ENCODE data around the gene GPR35.

Gene GPR35

DNA sequence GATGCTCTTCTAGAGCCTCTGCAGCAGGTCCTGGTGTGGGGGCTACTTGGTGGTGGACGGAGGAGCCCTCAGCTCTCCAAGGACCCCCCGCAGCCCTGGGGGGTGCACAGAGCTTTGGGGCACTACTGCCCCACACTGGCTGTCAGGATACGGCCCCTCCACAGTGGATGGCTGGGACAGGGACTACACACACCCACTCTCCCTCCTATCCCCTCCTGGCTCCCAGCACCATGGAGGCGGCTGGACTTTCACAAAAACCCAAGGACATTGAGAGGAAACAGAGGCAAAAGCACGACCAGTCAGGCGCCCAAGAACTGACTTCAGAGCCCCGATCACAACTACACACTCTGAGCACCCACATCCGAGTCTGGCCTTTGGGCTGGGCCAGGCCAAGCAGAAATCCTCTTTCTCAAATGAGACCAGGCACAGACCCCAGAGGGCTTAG is 12.6 kb downstream of the GPR35 start:
- no peaks in the 10 kb centered on the region for H3K27me3 ChIP-seq (ENCODE audit: insufficient read depth, low read length)
- H2AFZ ChIP-seq (ENCODE audit: low read length), result no peak overlapping the region
- H3F3A ChIP-seq (ENCODE audit: insufficient read depth, low read length), result no peaks in the 10 kb centered on the region
- no peaks in the 10 kb centered on the region for H3K9me2 ChIP-seq (ENCODE audit: low read depth, low read length)
- no peak for TF ChIP-seq EZH2 (IDR thresholded peaks at IDR 0.05; ENCODE audit: borderline replicate concordance, low read length)
- TF ChIP-seq, protein P1, sequence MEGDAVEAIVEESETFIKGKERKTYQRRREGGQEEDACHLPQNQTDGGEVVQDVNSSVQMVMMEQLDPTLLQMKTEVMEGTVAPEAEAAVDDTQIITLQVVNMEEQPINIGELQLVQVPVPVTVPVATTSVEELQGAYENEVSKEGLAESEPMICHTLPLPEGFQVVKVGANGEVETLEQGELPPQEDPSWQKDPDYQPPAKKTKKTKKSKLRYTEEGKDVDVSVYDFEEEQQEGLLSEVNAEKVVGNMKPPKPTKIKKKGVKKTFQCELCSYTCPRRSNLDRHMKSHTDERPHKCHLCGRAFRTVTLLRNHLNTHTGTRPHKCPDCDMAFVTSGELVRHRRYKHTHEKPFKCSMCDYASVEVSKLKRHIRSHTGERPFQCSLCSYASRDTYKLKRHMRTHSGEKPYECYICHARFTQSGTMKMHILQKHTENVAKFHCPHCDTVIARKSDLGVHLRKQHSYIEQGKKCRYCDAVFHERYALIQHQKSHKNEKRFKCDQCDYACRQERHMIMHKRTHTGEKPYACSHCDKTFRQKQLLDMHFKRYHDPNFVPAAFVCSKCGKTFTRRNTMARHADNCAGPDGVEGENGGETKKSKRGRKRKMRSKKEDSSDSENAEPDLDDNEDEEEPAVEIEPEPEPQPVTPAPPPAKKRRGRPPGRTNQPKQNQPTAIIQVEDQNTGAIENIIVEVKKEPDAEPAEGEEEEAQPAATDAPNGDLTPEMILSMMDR (IDR thresholded peaks at IDR 0.05; ENCODE audit: low read length), result no peak
- H3K36me3 ChIP-seq (ENCODE audit: insufficient read depth, low read length), result no peaks in the 10 kb centered on the region
- no peaks in the 10 kb centered on the region for H3K4me1 ChIP-seq (ENCODE audit: insufficient read depth, low read length, severe bottlenecking)
- H3K27ac ChIP-seq (ENCODE audit: low read depth, low read length, poor library complexity, severe bottlenecking), result no peak overlapping the region
- no peaks in the 10 kb centered on the region for H4K20me1 ChIP-seq (ENCODE audit: insufficient read depth, low read length)
- H3K4me3 ChIP-seq (ENCODE audit: low read depth, low read length, poor library complexity, severe bottlenecking), result no peak overlapping the region
- no peaks in the 10 kb centered on the region for H3K79me2 ChIP-seq (ENCODE audit: insufficient read depth, low read length)
- no peak overlapping the region for H3K4me2 ChIP-seq (ENCODE audit: low read length)
- no peaks in the 10 kb centered on the region for H3K9me3 ChIP-seq (ENCODE audit: low read length)
- no peak overlapping the region for H3K9ac ChIP-seq (ENCODE audit: low read length)

DNA sequence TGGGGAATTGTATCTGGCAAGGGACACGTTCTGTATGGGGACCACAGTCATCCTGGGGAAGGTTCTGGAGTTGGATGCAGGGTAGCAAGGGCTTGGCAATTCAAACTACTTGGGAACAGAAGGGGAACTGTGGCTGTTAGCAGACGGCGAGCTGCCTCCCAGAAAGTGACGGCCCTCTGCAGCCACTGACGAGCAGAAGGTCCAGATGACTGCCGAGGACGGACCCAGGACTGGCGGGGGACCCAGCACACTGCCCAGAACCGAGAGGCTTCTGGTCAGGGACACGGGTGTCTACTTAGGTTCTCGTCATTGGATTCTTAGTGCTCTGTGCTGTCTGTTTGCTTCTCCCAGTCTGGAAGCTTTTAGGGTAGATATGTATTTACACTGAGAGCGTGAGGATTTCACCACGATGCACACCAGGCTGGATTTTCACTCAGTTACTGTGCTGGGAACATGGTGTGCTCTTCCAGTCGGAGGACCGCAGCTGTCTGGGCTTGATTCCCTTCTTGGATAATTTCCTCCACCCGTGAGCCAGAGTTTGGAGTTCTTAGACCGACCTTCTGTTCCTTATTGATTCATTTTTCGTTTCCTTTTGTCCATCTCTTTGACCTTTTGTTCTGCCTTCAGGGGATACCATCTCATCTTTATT is 13.4 kb downstream of the GPR35 start:
- H3K9me3 ChIP-seq (ENCODE audit: low read length), result no peaks in the 10 kb centered on the region
- TF ChIP-seq EZH2 (IDR thresholded peaks at IDR 0.05; ENCODE audit: borderline replicate concordance, low read length), result no peak
- TF ChIP-seq, protein P1 (IDR thresholded peaks at IDR 0.05; ENCODE audit: low read length), result no peak
- no peaks in the 10 kb centered on the region for H3K79me2 ChIP-seq (ENCODE audit: insufficient read depth, low read length)
- H3K4me1 ChIP-seq (ENCODE audit: insufficient read depth, low read length, severe bottlenecking), result no peaks in the 10 kb centered on the region
- H3K36me3 ChIP-seq (ENCODE audit: insufficient read depth, low read length), result no peaks in the 10 kb centered on the region
- H3K4me3 ChIP-seq (ENCODE audit: low read depth, low read length, poor library complexity, severe bottlenecking), result no peak overlapping the region
- H4K20me1 ChIP-seq (ENCODE audit: insufficient read depth, low read length), result no peaks in the 10 kb centered on the region
- H3K9ac ChIP-seq (ENCODE audit: low read length), result no peak overlapping the region
- no peak overlapping the region for H3K4me2 ChIP-seq (ENCODE audit: low read length)
- no peaks in the 10 kb centered on the region for H3K9me2 ChIP-seq (ENCODE audit: low read depth, low read length)
- no peak overlapping the region for H2AFZ ChIP-seq (ENCODE audit: low read length)
- no peaks in the 10 kb centered on the region for H3F3A ChIP-seq (ENCODE audit: insufficient read depth, low read length)
- no peaks in the 10 kb centered on the region for H3K27me3 ChIP-seq (ENCODE audit: insufficient read depth, low read length)
- no peak overlapping the region for H3K27ac ChIP-seq (ENCODE audit: low read depth, low read length, poor library complexity, severe bottlenecking)

DNA sequence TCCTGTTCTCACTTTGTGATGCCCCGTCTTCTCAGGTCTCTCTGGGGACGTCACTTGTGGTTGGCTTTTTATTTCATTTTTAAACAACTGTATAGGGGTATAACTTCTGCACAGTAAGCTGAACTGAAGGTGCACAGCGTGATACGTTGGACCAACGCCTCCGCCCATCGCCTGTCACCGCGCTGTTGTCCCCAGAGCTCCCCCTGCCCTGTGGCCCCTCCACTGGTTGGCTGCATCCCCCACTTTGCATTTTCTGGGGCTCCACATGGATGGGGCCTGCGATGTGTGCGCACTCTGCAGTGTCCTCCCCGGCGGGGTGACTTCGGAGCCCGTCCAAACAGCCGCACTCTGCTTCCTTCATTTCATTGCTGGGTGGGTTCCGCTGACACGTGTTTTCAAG is 14.3 kb downstream of the GPR35 start:
- no peaks in the 10 kb centered on the region for H3F3A ChIP-seq (ENCODE audit: insufficient read depth, low read length)
- H3K9ac ChIP-seq (ENCODE audit: low read length), result no peak overlapping the region
- no peak overlapping the region for H3K4me2 ChIP-seq (ENCODE audit: low read length)
- no peaks in the 10 kb centered on the region for H3K27me3 ChIP-seq (ENCODE audit: insufficient read depth, low read length)
- no peaks in the 10 kb centered on the region for H4K20me1 ChIP-seq (ENCODE audit: insufficient read depth, low read length)
- no peak overlapping the region for H2AFZ ChIP-seq (ENCODE audit: low read length)
- H3K9me2 ChIP-seq (ENCODE audit: low read depth, low read length), result no peaks in the 10 kb centered on the region
- H3K9me3 ChIP-seq (ENCODE audit: low read length), result no peaks in the 10 kb centered on the region
- TF ChIP-seq, protein P1 (IDR thresholded peaks at IDR 0.05; ENCODE audit: low read length), result no peak
- TF ChIP-seq EZH2 (IDR thresholded peaks at IDR 0.05; ENCODE audit: borderline replicate concordance, low read length), result no peak
- no peaks in the 10 kb centered on the region for H3K79me2 ChIP-seq (ENCODE audit: insufficient read depth, low read length)
- no peak overlapping the region for H3K27ac ChIP-seq (ENCODE audit: low read depth, low read length, poor library complexity, severe bottlenecking)
- no peak overlapping the region for H3K4me3 ChIP-seq (ENCODE audit: low read depth, low read length, poor library complexity, severe bottlenecking)
- H3K4me1 ChIP-seq (ENCODE audit: insufficient read depth, low read length, severe bottlenecking), result no peaks in the 10 kb centered on the region
- no peaks in the 10 kb centered on the region for H3K36me3 ChIP-seq (ENCODE audit: insufficient read depth, low read length)
